Mononuclear cell (primary cell): ENCODE results near the gene CT45A1. TPM values are rescaled to one million over a fixed set of nuclear protein-coding genes. Genes with fewer than 3 reads are reported as not detected.

Source experiments
- total RNA-seq: library from RNA; depleted of rRNA; stranded (reverse); fragments of >200 nt; gene quantifications from one replicate; pipeline ENCODE4 v1.2.3, GENCODE V29; 2012

Gene CT45A1
- total RNA-seq, 1 donor, result not detected

Other genes with a start within 250 kb of the CT45A1 start
- 20.8 TPM for gene INTS6L, start 193.0 kb upstream of the CT45A1 start, total RNA-seq
- not detected for gene CT45A3, start 54.6 kb downstream of the CT45A1 start, total RNA-seq
- not detected for gene CT45A5, start 71.9 kb downstream of the CT45A1 start, total RNA-seq
- gene CT45A6, start 89.1 kb downstream of the CT45A1 start, total RNA-seq, result not detected
- gene CT45A2, start 106.4 kb downstream of the CT45A1 start, total RNA-seq, result not detected
- gene CT45A7, start 123.6 kb downstream of the CT45A1 start, total RNA-seq, result not detected
- gene CT45A8, start 140.9 kb downstream of the CT45A1 start, total RNA-seq, result not detected
- not detected for gene CT45A9, start 158.2 kb downstream of the CT45A1 start, total RNA-seq
- gene CT45A10, start 179.8 kb downstream of the CT45A1 start, total RNA-seq, result not detected
- gene SAGE1, start 180.1 kb downstream of the CT45A1 start, total RNA-seq, result not detected